Trophoblast cell (in vitro differentiated cells and primary cell): ENCODE data around the gene TMEM95.

Source experiments
- DNase-seq, 2 donors: peaks; one replicate each; pipeline ENCODE4 v3.0.0-alpha.2; 2016
- H2AFZ ChIP-seq: 2 replicates; pipeline ENCODE4 v1.6.1; 2013; ENCODE audit warnings: low read length, moderate library complexity, mild to moderate bottlenecking; ENCODE audit not compliant: insufficient read depth, poor library complexity
- H2AK5ac ChIP-seq: 2 replicates; pipeline ENCODE4 v1.6.1; 2013; ENCODE audit warnings: mild to moderate bottlenecking, low read length
- H2BK120ac ChIP-seq: 2 replicates; pipeline ENCODE4 v1.6.1; 2013; ENCODE audit warnings: low read length, mild to moderate bottlenecking, moderate library complexity; ENCODE audit not compliant: insufficient read depth, poor library complexity
- H2BK12ac ChIP-seq: 2 replicates; pipeline ENCODE4 v1.6.1; 2013; ENCODE audit warnings: mild to moderate bottlenecking, low read length, moderate library complexity
- H2BK5ac ChIP-seq: 2 replicates; pipeline ENCODE4 v1.6.1; 2013; ENCODE audit warnings: low read length, low read depth, moderate library complexity, mild to moderate bottlenecking; ENCODE audit not compliant: poor library complexity
- H3K14ac ChIP-seq: 2 replicates; pipeline ENCODE4 v1.6.1; 2013; ENCODE audit warnings: mild to moderate bottlenecking, low read length
- H3K18ac ChIP-seq: 2 replicates; pipeline ENCODE4 v1.6.1; 2013; ENCODE audit warnings: mild to moderate bottlenecking, low read length
- H3K23ac ChIP-seq: 2 replicates; pipeline ENCODE4 v1.6.1; 2013; ENCODE audit warnings: low read length
- H3K27ac ChIP-seq: 2 replicates; pipeline ENCODE4 v1.5.1; 2013; ENCODE audit warnings: low read depth, mild to moderate bottlenecking, inconsistent platforms, low read length, moderate library complexity
- H3K27me3 ChIP-seq: 2 replicates; pipeline ENCODE4 v1.6.1; 2013; ENCODE audit warnings: inconsistent platforms, mild to moderate bottlenecking, low read length, moderate library complexity; ENCODE audit not compliant: insufficient read depth
- H3K36me3 ChIP-seq, 2 experiments: 1 replicate in 1 of 2; 2 replicates in 1 of 2; pipeline ENCODE4 v1.6.1; 2013; ENCODE audit warnings: low read length in 2 of 2, mild to moderate bottlenecking in 2 of 2, moderate library complexity in 1 of 2; ENCODE audit not compliant: insufficient read depth in 2 of 2, control insufficient read depth in 1 of 2
- H3K4ac ChIP-seq: 2 replicates; pipeline ENCODE4 v1.6.1; 2013; ENCODE audit warnings: low read depth, mild to moderate bottlenecking, low read length, moderate library complexity
- H3K4me1 ChIP-seq, 2 experiments: 1 replicate in 1 of 2; 2 replicates in 1 of 2; pipeline ENCODE4 v1.6.1; 2013; ENCODE audit warnings: low read length in 2 of 2, mild to moderate bottlenecking in 2 of 2, moderate library complexity in 1 of 2; ENCODE audit not compliant: insufficient read depth in 2 of 2, control insufficient read depth in 1 of 2
- H3K4me2 ChIP-seq: 2 replicates; pipeline ENCODE4 v1.6.1; 2013; ENCODE audit warnings: inconsistent platforms, mild to moderate bottlenecking, low read length, moderate library complexity
- H3K4me3 ChIP-seq: 2 replicates; pipeline ENCODE4 v1.5.1; 2013; ENCODE audit warnings: mild to moderate bottlenecking, low read depth, low read length, inconsistent platforms
- H3K79me1 ChIP-seq: one replicate; pipeline ENCODE4 v1.6.1; 2013; ENCODE audit warnings: low read length
- H3K79me2 ChIP-seq: 2 replicates; pipeline ENCODE4 v1.6.1; 2013; ENCODE audit warnings: low read length, mild to moderate bottlenecking; ENCODE audit not compliant: control insufficient read depth, insufficient read depth, poor library complexity
- H3K9ac ChIP-seq: 2 replicates; pipeline ENCODE4 v1.6.1; 2013; ENCODE audit warnings: mild to moderate bottlenecking, low read length
- H3K9me3 ChIP-seq: 2 replicates; pipeline ENCODE4 v1.6.1; 2013; ENCODE audit warnings: low read depth, mild to moderate bottlenecking, control low read depth, inconsistent platforms, low read length; ENCODE audit not compliant: insufficient read depth
- H4K12ac ChIP-seq: 2 replicates; pipeline ENCODE4 v1.6.1; 2013; ENCODE audit warnings: low read depth, mild to moderate bottlenecking, low read length, moderate library complexity
- H4K8ac ChIP-seq: 2 replicates; pipeline ENCODE4 v1.6.1; 2013; ENCODE audit warnings: low read depth, mild to moderate bottlenecking, low read length, moderate library complexity
- H4K91ac ChIP-seq: one replicate; pipeline ENCODE4 v1.6.1; 2013; ENCODE audit warnings: low read depth, mild to moderate bottlenecking, low read length, moderate library complexity
- WGBS: extraction: QIAGEN DNeasy Blood & Tissue Kit; methylation state at CpG from one replicate; pipeline ENCODE4 v1.1.7; 2013; ENCODE audit warnings: missing lambda C conversion rate; ENCODE audit not compliant: insufficient read length, insufficient coverage; ENCODE audit errors: extremely low coverage; 5-methylcytosine and 5-hydroxymethylcytosine counted together

The TMEM95 gene

GRCh38 chr17:7322520-7323194, 32.3 kb upstream of the TMEM95 start:
- H3K27ac ChIP-seq: no peak overlapping the region
- no peak overlapping the region for H3K18ac ChIP-seq
- no peaks in the 10 kb centered on the region for H3K79me1 ChIP-seq
- H3K9ac ChIP-seq: no peak overlapping the region
- whole genome bisulfite sequencing: no CpG with 5 or more reads among the region's 22 CpGs
- no peak overlapping the region for H2BK120ac ChIP-seq
- H3K36me3 ChIP-seq: peaks cover 78 to 85% of the 10 kb centered on the region in 2 experiments
- no peak overlapping the region for H3K23ac ChIP-seq
- no peaks in the 10 kb centered on the region for H3K9me3 ChIP-seq
- H3K14ac ChIP-seq: no peak overlapping the region
- no peak overlapping the region for H4K91ac ChIP-seq
- H3K4me3 ChIP-seq: no peak overlapping the region
- H3K79me2 ChIP-seq: no peaks in the 10 kb centered on the region
- no peaks in the 10 kb centered on the region for H3K27me3 ChIP-seq
- no peak overlapping the region for H3K4me2 ChIP-seq
- H4K12ac ChIP-seq: no peak overlapping the region
- no peak overlapping the region for H2BK5ac ChIP-seq
- DNase-seq: no peak
- H4K8ac ChIP-seq: no peak overlapping the region
- no peak overlapping the region for H3K4ac ChIP-seq
- no peaks in the 10 kb centered on the region for H3K4me1 ChIP-seq
- no peak overlapping the region for H2AFZ ChIP-seq
- H2BK12ac ChIP-seq: no peak overlapping the region
- H2AK5ac ChIP-seq: no peak overlapping the region

GRCh38 chr17:7323731-7324437, 31.1 kb upstream of the TMEM95 start:
- H3K79me2 ChIP-seq: peaks cover 2% of the 10 kb centered on the region
- no peak overlapping the region for H3K23ac ChIP-seq
- no peak overlapping the region for H3K14ac ChIP-seq
- H2AFZ ChIP-seq: no peak overlapping the region
- peaks cover 66 to 73% of the 10 kb centered on the region in 2 experiments for H3K36me3 ChIP-seq
- WGBS: no CpG with 5 or more reads among the region's 39 CpGs
- H3K27ac ChIP-seq: no peak overlapping the region
- no peaks in the 10 kb centered on the region for H3K27me3 ChIP-seq
- H3K4me2 ChIP-seq: no peak overlapping the region
- no peak overlapping the region for H2BK120ac ChIP-seq
- no peak overlapping the region for H2BK5ac ChIP-seq
- H4K8ac ChIP-seq: no peak overlapping the region
- H3K9me3 ChIP-seq: no peaks in the 10 kb centered on the region
- H3K9ac ChIP-seq: no peak overlapping the region
- H2BK12ac ChIP-seq: no peak overlapping the region
- no peak overlapping the region for H2AK5ac ChIP-seq
- no peak overlapping the region for H3K18ac ChIP-seq
- H4K91ac ChIP-seq: no peak overlapping the region
- H3K4me1 ChIP-seq: peaks cover 0 to 2% of the 10 kb centered on the region in 2 experiments
- peaks cover 2% of the 10 kb centered on the region for H3K79me1 ChIP-seq
- no peak overlapping the region for H3K4ac ChIP-seq
- H4K12ac ChIP-seq: no peak overlapping the region
- H3K4me3 ChIP-seq: no peak overlapping the region
- DNase-seq: peak; percentile 51 to 70

GRCh38 chr17:7324438-7324779, 30.5 kb upstream of the TMEM95 start:
- Histone ChIP-seq H3K9me3 (no peaks in the 10 kb centered on the region), H3K4me1 (peaks cover 0 to 2% of the 10 kb centered on the region in 2 experiments), H3K4me2 (no peak overlapping the region), H2BK12ac (no peak overlapping the region), H3K18ac (no peak overlapping the region), H3K36me3 (peaks cover 63 to 70% of the 10 kb centered on the region in 2 experiments), H3K79me2 (peaks cover 2% of the 10 kb centered on the region), H4K8ac (no peak overlapping the region), H3K27ac (no peak overlapping the region), H2AK5ac (no peak overlapping the region), H3K9ac (no peak overlapping the region), H2BK120ac (no peak overlapping the region), H3K79me1 (peaks cover 4% of the 10 kb centered on the region), H4K12ac (no peak overlapping the region), H2AFZ (no peak overlapping the region), H3K23ac (no peak overlapping the region), H3K4ac (no peak overlapping the region), H2BK5ac (no peak overlapping the region), H3K14ac (no peak overlapping the region), H4K91ac (no peak overlapping the region), H3K4me3 (no peak overlapping the region), H3K27me3 (no peaks in the 10 kb centered on the region)
- no peak for DNase-seq
- WGBS: no CpG with 5 or more reads among the region's 3 CpGs

GRCh38 chr17:7325031-7325528, 29.9 kb upstream of the TMEM95 start:
- Histone ChIP-seq H3K4me1 (peaks cover 0 to 2% of the 10 kb centered on the region in 2 experiments), H3K14ac (no peak overlapping the region), H2AK5ac (no peak overlapping the region), H3K9me3 (no peaks in the 10 kb centered on the region), H3K4me3 (no peak overlapping the region), H2BK120ac (no peak overlapping the region), H4K8ac (no peak overlapping the region), H3K79me2 (peaks cover 2% of the 10 kb centered on the region), H3K27ac (no peak overlapping the region), H2AFZ (no peak overlapping the region), H3K9ac (no peak overlapping the region), H2BK12ac (no peak overlapping the region), H4K91ac (no peak overlapping the region), H3K79me1 (peaks cover 8% of the 10 kb centered on the region), H2BK5ac (no peak overlapping the region), H3K4me2 (no peak overlapping the region), H3K23ac (no peak overlapping the region), H3K18ac (no peak overlapping the region), H3K27me3 (no peaks in the 10 kb centered on the region), H3K36me3 (peaks cover 63 to 69% of the 10 kb centered on the region in 2 experiments), H3K4ac (no peak overlapping the region), H4K12ac (no peak overlapping the region)
- WGBS: no CpG with 5 or more reads among the region's 19 CpGs
- DNase-seq: no peak
